Measurements from ENCODE around the gene OR7G3.

- TF ChIP-seq CTCF (IDR thresholded peaks at IDR 0.05) (no peak), POLR2A (IDR thresholded peaks at IDR 0.05) (peak; percentile 54), EP300 (IDR thresholded peaks at IDR 0.05) (no peak)
These were observed 13.6 kb upstream of the OR7G3 start, which contains the start of gene ZNF317 for GRCh38 chr19:9140159-9140874.
